Neutrophil (primary cell): ENCODE measurements around the gene GRIK2.

Experiments
- H3K27ac ChIP-seq: fragments of 200-600 bp; sonication (generic); 2 replicates; pipeline ENCODE4 v1.5.1; 2016; ENCODE audit warnings: mild to moderate bottlenecking, moderate library complexity
- H3K27me3 ChIP-seq: fragments of 200-600 bp; sonication (generic); 2 replicates; pipeline ENCODE4 v1.6.0; 2016; ENCODE audit warnings: mild to moderate bottlenecking
- H3K36me3 ChIP-seq: fragments of 200-600 bp; sonication (generic); 2 replicates; pipeline ENCODE4 v1.5.1; 2017
- H3K4me1 ChIP-seq, 2 experiments: fragments of 200-600 bp in 1 of 2; sonication (generic) in 1 of 2; 1 replicate in 1 of 2; 2 replicates in 1 of 2; pipeline versions ENCODE4 v1.5.1 to v1.6.1; 2013 to 2016; ENCODE audit warnings: low read depth in 1 of 2, low read length in 1 of 2, mild to moderate bottlenecking in 1 of 2, moderate library complexity in 1 of 2; ENCODE audit not compliant: control insufficient read depth in 1 of 2, insufficient read depth in 1 of 2
- H3K4me3 ChIP-seq, 2 experiments: fragments of 200-600 bp in 1 of 2; sonication (generic) in 1 of 2; 1 replicate in 1 of 2; 2 replicates in 1 of 2; pipeline ENCODE4 v1.5.1; 2013 to 2016; ENCODE audit warnings: low read depth in 1 of 2, low read length in 1 of 2, mild to moderate bottlenecking in 1 of 2, moderate library complexity in 1 of 2
- H3K9me3 ChIP-seq: fragments of 200-600 bp; sonication (generic); 2 replicates; pipeline ENCODE4 v1.5.1; 2016
- CTCF ChIP-seq: fragments of 200-600 bp; sonication (generic); IDR thresholded peaks from 2 replicates; pipeline ENCODE4 v1.5.1; 2016; ENCODE audit warnings: antibody characterized with exemption

Gene GRIK2

GRCh38 chr6:101986476-101986875 is 593.0 kb downstream of the GRIK2 start:
- H3K36me3 ChIP-seq = no peaks in the 10 kb centered on the region
- no peak overlapping the region for H3K4me3 ChIP-seq
- no peak overlapping the region for H3K27ac ChIP-seq
- H3K9me3 ChIP-seq = no peaks in the 10 kb centered on the region
- no peak for TF ChIP-seq CTCF
- no peaks in the 10 kb centered on the region for H3K4me1 ChIP-seq
- H3K27me3 ChIP-seq = no peaks in the 10 kb centered on the region

- Histone ChIP-seq H3K27me3 (no peaks in the 10 kb centered on the region), H3K27ac (no peak overlapping the region), H3K36me3 (no peaks in the 10 kb centered on the region), H3K4me1 (no peaks in the 10 kb centered on the region), H3K4me3 (no peak overlapping the region), H3K9me3 (no peaks in the 10 kb centered on the region)
- no peak for TF ChIP-seq CTCF
These were observed 598.8 kb downstream of the GRIK2 start for GRCh38 chr6:101992286-101992685.

- no peak overlapping the region for H3K27ac ChIP-seq
- H3K36me3 ChIP-seq = no peaks in the 10 kb centered on the region
- no peak for TF ChIP-seq CTCF
- H3K4me3 ChIP-seq = no peak overlapping the region
- H3K4me1 ChIP-seq = no peaks in the 10 kb centered on the region
- H3K27me3 ChIP-seq = no peaks in the 10 kb centered on the region
- no peaks in the 10 kb centered on the region for H3K9me3 ChIP-seq
These were observed 601.0 kb downstream of the GRIK2 start for GRCh38 chr6:101994521-101994920.

GRCh38 chr6:102015431-102015830 is 621.9 kb downstream of the GRIK2 start:
- no peaks in the 10 kb centered on the region for H3K4me1 ChIP-seq
- H3K4me3 ChIP-seq = no peak overlapping the region

GRCh38 chr6:102022281-102022680 is 628.8 kb downstream of the GRIK2 start:
- TF ChIP-seq CTCF = no peak
- Histone ChIP-seq H3K27ac (no peak overlapping the region), H3K9me3 (no peaks in the 10 kb centered on the region), H3K27me3 (no peaks in the 10 kb centered on the region), H3K4me3 (no peak overlapping the region), H3K36me3 (no peaks in the 10 kb centered on the region), H3K4me1 (no peaks in the 10 kb centered on the region)

More at GRCh38 chr6:102015431-102015830, 621.9 kb downstream of the GRIK2 start:
- no peak for TF ChIP-seq CTCF
- Histone ChIP-seq H3K27ac (no peak overlapping the region), H3K27me3 (no peaks in the 10 kb centered on the region), H3K9me3 (no peaks in the 10 kb centered on the region), H3K36me3 (no peaks in the 10 kb centered on the region)

- no peak overlapping the region for H3K27ac ChIP-seq
- no peaks in the 10 kb centered on the region for H3K36me3 ChIP-seq
- H3K9me3 ChIP-seq = no peaks in the 10 kb centered on the region
- no peaks in the 10 kb centered on the region for H3K4me1 ChIP-seq
- no peaks in the 10 kb centered on the region for H3K27me3 ChIP-seq
- H3K4me3 ChIP-seq = no peak overlapping the region
- no peak for TF ChIP-seq CTCF
These were observed 629.3 kb downstream of the GRIK2 start for GRCh38 chr6:102022803-102023202.
